H1 (cell line): ENCODE results near the gene NUPR1.
"Not testable (repeated sequence)": the region's sequence is repeated elsewhere in the genome, so short reads cannot be mapped to it uniquely, and the experiment has no call there.

Experiments
- CHD1 ChIP-seq: IDR thresholded peaks from 2 replicates; pipeline ENCODE4 v1.6.1; 2012; ENCODE audit warnings: low read depth, low read length, improper control_type of control experiment
- EZH2 ChIP-seq: fragments of 200-600 bp; sonication (generic); IDR thresholded peaks from 2 replicates; pipeline ENCODE4 v1.7.1; 2012; ENCODE audit warnings: low read depth, mild to moderate bottlenecking, moderate library complexity, low read length, inconsistent platforms; ENCODE audit not compliant: severe bottlenecking
- JUN ChIP-seq: IDR thresholded peaks from 2 replicates; pipeline ENCODE4 v1.6.1; 2011; ENCODE audit warnings: low read depth, mild to moderate bottlenecking, improper control_type of control experiment, low read length
- RFX5 ChIP-seq: IDR thresholded peaks from 2 replicates; pipeline ENCODE4 v1.6.1; 2011; ENCODE audit warnings: low read depth, low read length, improper control_type of control experiment, borderline replicate concordance
- SIN3A ChIP-seq, 2 experiments: IDR thresholded peaks in 1 of 2; conservative IDR thresholded peaks in 1 of 2; 2 replicates each; pipeline ENCODE4 v1.6.1; 2011 to 2012; ENCODE audit warnings: low read length in 2 of 2, improper control_type of control experiment in 1 of 2, low read depth in 1 of 2, mild to moderate bottlenecking in 1 of 2
- SP1 ChIP-seq: IDR thresholded peaks from 2 replicates; pipeline ENCODE4 v1.6.1; 2011; ENCODE audit warnings: low read depth, low read length
- TCF12 ChIP-seq: IDR thresholded peaks from 2 replicates; pipeline ENCODE4 v1.6.1; 2011; ENCODE audit warnings: low read depth, mild to moderate bottlenecking, low read length
- TF ChIP-seq, protein P1 (sequence below), 3 experiments: IDR thresholded peaks; 1 replicate in 2 of 3; 2 replicates in 1 of 3; pipeline versions ENCODE4 v1.5.1 to v1.6.1; 2011; ENCODE audit warnings: low read length in 3 of 3, mild to moderate bottlenecking in 3 of 3, inconsistent platforms in 2 of 3, low read depth in 1 of 3, moderate library complexity in 1 of 3; ENCODE audit not compliant: insufficient read depth in 1 of 3; ENCODE audit errors: control extremely low read depth in 1 of 3

DNA sequence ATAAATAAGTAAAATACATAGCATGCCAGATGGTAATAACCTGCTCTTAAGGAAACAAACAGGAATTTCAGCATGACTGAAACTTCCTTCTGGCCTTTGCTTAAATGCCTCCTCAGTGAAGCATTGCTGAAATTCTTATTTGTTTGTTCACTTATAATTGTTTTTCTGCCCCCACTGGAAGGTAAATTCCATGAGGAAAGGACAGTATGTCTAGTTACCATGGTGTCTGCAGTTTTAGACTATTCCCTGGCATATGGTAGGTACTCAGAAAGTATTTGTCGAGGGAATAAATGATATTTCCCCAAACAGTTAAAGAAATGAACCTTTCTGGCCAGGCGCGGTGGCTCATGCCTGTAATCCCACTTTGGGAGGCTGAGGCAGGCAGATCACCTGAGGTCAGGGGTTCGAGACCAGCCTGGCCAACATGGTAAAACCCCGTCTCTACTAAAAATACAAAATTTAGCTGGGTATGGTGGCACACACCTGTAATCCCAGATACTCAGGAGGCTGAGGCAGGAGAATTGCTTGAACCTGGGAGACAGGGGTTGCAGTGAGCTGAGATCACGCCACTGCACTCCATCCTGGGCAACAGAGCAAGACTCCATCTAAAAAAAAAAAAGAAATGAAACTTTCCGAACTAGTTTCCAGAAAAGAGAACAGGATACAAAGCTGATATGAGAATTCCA lies 11.5 kb downstream of the NUPR1 start:
- TF ChIP-seq, protein P1, sequence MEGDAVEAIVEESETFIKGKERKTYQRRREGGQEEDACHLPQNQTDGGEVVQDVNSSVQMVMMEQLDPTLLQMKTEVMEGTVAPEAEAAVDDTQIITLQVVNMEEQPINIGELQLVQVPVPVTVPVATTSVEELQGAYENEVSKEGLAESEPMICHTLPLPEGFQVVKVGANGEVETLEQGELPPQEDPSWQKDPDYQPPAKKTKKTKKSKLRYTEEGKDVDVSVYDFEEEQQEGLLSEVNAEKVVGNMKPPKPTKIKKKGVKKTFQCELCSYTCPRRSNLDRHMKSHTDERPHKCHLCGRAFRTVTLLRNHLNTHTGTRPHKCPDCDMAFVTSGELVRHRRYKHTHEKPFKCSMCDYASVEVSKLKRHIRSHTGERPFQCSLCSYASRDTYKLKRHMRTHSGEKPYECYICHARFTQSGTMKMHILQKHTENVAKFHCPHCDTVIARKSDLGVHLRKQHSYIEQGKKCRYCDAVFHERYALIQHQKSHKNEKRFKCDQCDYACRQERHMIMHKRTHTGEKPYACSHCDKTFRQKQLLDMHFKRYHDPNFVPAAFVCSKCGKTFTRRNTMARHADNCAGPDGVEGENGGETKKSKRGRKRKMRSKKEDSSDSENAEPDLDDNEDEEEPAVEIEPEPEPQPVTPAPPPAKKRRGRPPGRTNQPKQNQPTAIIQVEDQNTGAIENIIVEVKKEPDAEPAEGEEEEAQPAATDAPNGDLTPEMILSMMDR (IDR thresholded peaks at IDR 0.05; ENCODE audit: control extremely low read depth in 1 of 3, insufficient read depth in 1 of 3, low read depth in 1 of 3, low read length in 3 of 3), result not testable (repeated sequence)
- not testable (repeated sequence) for TF ChIP-seq TCF12; SIN3A (conservative IDR thresholded peaks at IDR 0.05 in 1 of 2, IDR thresholded peaks at IDR 0.05 in 1 of 2; ENCODE audit: low read depth in 1 of 2, low read length in 2 of 2); SP1; RFX5; CHD1; EZH2; JUN
